SK-N-SH (cell line): ENCODE measurements around the gene CHTF18. TPM values are rescaled to one million over a fixed set of nuclear protein-coding genes. Genes with fewer than 3 reads are reported as not detected.

Experiments used
- CTCF ChIA-PET: fragments of 300-600, 350-600 bp; formaldehyde crosslinking; extraction: SDS; loops from one replicate; lab custom pipeline; 2021; lab: Yijun Ruan, JAX
- POLR2A ChIA-PET: fragments of 350-600 bp; sonication (Branson Sonifier 250); formaldehyde crosslinking; extraction: SDS; loops from one replicate; lab custom pipeline; 2020; ENCODE audit warnings: antibody characterized with exemption, inconsistent platforms; lab: Yijun Ruan, JAX
- DNase-seq: peaks from one replicate; pipeline ENCODE4 v3.0.0; 2012
- H2AFZ ChIP-seq: fragments of 200-600 bp; sonication (generic); 2 replicates; pipeline ENCODE4 v1.8.1; 2016; ENCODE audit warnings: antibody characterized with exemption, mild to moderate bottlenecking, low read depth
- H3F3A ChIP-seq: fragments of 200-600 bp; sonication (generic); replicated peaks from 2 replicates; pipeline ENCODE3; 2016; ENCODE audit warnings: antibody characterized with exemption, mild to moderate bottlenecking; ENCODE audit not compliant: insufficient read depth
- H3K27ac ChIP-seq, 2 experiments: fragments of 200-500 bp in 1 of 2; fragments of 200-600 bp in 1 of 2; sonication (Bioruptor generic) in 1 of 2; sonication (generic), shearing (Covaris generic) in 1 of 2; 2 replicates each; pipeline versions ENCODE4 v1.5.1 to v1.6.1; 2014 to 2016; ENCODE audit warnings: low read depth in 2 of 2, inconsistent platforms in 1 of 2, low read length in 1 of 2, mild to moderate bottlenecking in 1 of 2, mixed read lengths in 1 of 2
- H3K27me3 ChIP-seq: fragments of 200-600 bp; sonication (generic), shearing (Covaris generic); 2 replicates; pipeline ENCODE4 v1.6.1; 2016; ENCODE audit warnings: mixed run types; ENCODE audit not compliant: insufficient read depth
- H3K36me3 ChIP-seq, 2 experiments: fragments of 200-500 bp in 1 of 2; fragments of 200-600 bp in 1 of 2; sonication (Bioruptor generic) in 1 of 2; sonication (generic) in 1 of 2; replicated peaks in 1 of 2; 2 replicates each; pipeline versions ENCODE3 to v1.5.1; 2014 to 2016; ENCODE audit warnings: low read length in 1 of 2, mild to moderate bottlenecking in 1 of 2; ENCODE audit not compliant: insufficient read depth in 2 of 2, control insufficient read depth in 1 of 2
- H3K4me1 ChIP-seq, 2 experiments: fragments of 200-500 bp in 1 of 2; fragments of 200-600 bp in 1 of 2; sonication (Bioruptor generic) in 1 of 2; sonication (generic), shearing (Covaris generic) in 1 of 2; 2 replicates each; pipeline versions ENCODE4 v1.5.1 to v1.6.1; 2014 to 2016; ENCODE audit warnings: low read depth in 1 of 2, low read length in 1 of 2, mixed run types in 1 of 2; ENCODE audit not compliant: insufficient read depth in 2 of 2, control insufficient read depth in 1 of 2
- H3K4me2 ChIP-seq: fragments of 200-600 bp; sonication (generic), shearing (Covaris generic); 2 replicates; pipeline ENCODE4 v1.6.1; 2017; ENCODE audit warnings: mixed run types
- H3K4me3 ChIP-seq, 2 experiments: fragments of 200-500 bp in 1 of 2; fragments of 200-600 bp in 1 of 2; sonication (Bioruptor generic) in 1 of 2; sonication (generic), shearing (Covaris generic) in 1 of 2; 2 replicates each; pipeline versions ENCODE4 v1.5.1 to v1.8.1; 2014 to 2016; ENCODE audit warnings: low read depth in 2 of 2, inconsistent platforms in 1 of 2, low read length in 1 of 2, mild to moderate bottlenecking in 1 of 2, mixed read lengths in 1 of 2, moderate library complexity in 1 of 2
- H3K79me2 ChIP-seq: fragments of 200-600 bp; sonication (generic); 2 replicates; pipeline ENCODE4 v1.8.1; 2017; ENCODE audit warnings: mild to moderate bottlenecking; ENCODE audit not compliant: insufficient read depth
- H3K9ac ChIP-seq: fragments of 200-600 bp; sonication (generic); 2 replicates; pipeline ENCODE4 v1.6.1; 2017; ENCODE audit warnings: mixed run types
- H3K9me2 ChIP-seq: fragments of 200-600 bp; sonication (generic); 2 replicates; pipeline ENCODE4 v1.6.1; 2017; ENCODE audit warnings: mixed run types
- H3K9me3 ChIP-seq: fragments of 200-600 bp; sonication (generic); 2 replicates; pipeline ENCODE4 v1.6.1; 2017; ENCODE audit warnings: mixed run types, mild to moderate bottlenecking, moderate library complexity
- H4K20me1 ChIP-seq: fragments of 200-600 bp; sonication (generic); 2 replicates; pipeline ENCODE4 v1.6.1; 2017; ENCODE audit warnings: mild to moderate bottlenecking, mixed run types; ENCODE audit not compliant: insufficient read depth
- EP300 ChIP-seq, 2 experiments: IDR thresholded peaks; 2 replicates each; pipeline versions ENCODE4 v1.4.0 to v1.6.1; 2012; ENCODE audit warnings: borderline replicate concordance in 1 of 2, low read depth in 1 of 2, low read length in 1 of 2
- FOXJ3 ChIP-seq: sonication (generic); formaldehyde crosslinking; IDR thresholded peaks from 2 replicates; pipeline ENCODE4 v1.5.1; 2020; ENCODE audit warnings: mild to moderate bottlenecking, missing genetic modification reagents
- FOXM1 ChIP-seq: IDR thresholded peaks from 2 replicates; pipeline ENCODE4 v1.4.0; 2012; ENCODE audit warnings: low read depth, mild to moderate bottlenecking
- GABPA ChIP-seq: IDR thresholded peaks from 2 replicates; pipeline ENCODE4 v1.4.0; 2012; ENCODE audit warnings: low read depth, mild to moderate bottlenecking
- MEF2A ChIP-seq: IDR thresholded peaks from 2 replicates; pipeline ENCODE4 v1.4.0; 2012; ENCODE audit warnings: low read depth, borderline replicate concordance
- REST ChIP-seq: IDR thresholded peaks from 2 replicates; pipeline ENCODE4 v1.6.1; 2012; ENCODE audit warnings: mild to moderate bottlenecking, low read depth, low read length, moderate library complexity
- RXRA ChIP-seq: IDR thresholded peaks from 2 replicates; pipeline ENCODE4 v1.4.0; 2012; ENCODE audit warnings: low read depth, mild to moderate bottlenecking, borderline replicate concordance
- YY1 ChIP-seq: IDR thresholded peaks from 2 replicates; pipeline ENCODE4 v1.4.0; 2012; ENCODE audit warnings: low read depth, mild to moderate bottlenecking
- WGBS: methylation state at CpG from one replicate; pipeline ENCODE4 v1.1.6; 2017; ENCODE audit warnings: low lambda C conversion rate; 5-methylcytosine and 5-hydroxymethylcytosine counted together
- polyA plus RNA-seq, 3 experiments: library from polyadenylated mRNA; depleted of rRNA; stranded (reverse); fragments of >200 nt; gene quantifications; 2 replicates each; pipeline ENCODE4 v1.2.3, GENCODE V29; 2012

The CHTF18 gene
- polyA plus RNA-seq, 1 of the 3 experiments (the other 2 are of a cell fraction) = 17.7 TPM

- Histone ChIP-seq H3K4me2 (no peak overlapping the region), H3K9ac (no peak overlapping the region), H3F3A (no peaks in the 10 kb centered on the region), H3K27me3 (peaks cover 29% of the 10 kb centered on the region), H3K9me2 (no peaks in the 10 kb centered on the region), H2AFZ (no peak overlapping the region), H3K4me1 (no peaks in the 10 kb centered on the region), H3K36me3 (no peaks in the 10 kb centered on the region), H3K4me3 (no peak overlapping the region), H3K9me3 (peaks cover 6% of the 10 kb centered on the region; the same call in 1 of the 2 replicates), H3K79me2 (no peaks in the 10 kb centered on the region)
- no peak for DNase-seq
- no peak for TF ChIP-seq EP300 (IDR thresholded peaks at IDR 0.05; ENCODE audit: borderline replicate concordance in 1 of 2, low read depth in 1 of 2, low read length in 1 of 2)
- TF ChIP-seq, all 33 proteins: peak for 0
- WGBS = 43% methylated on average over 17 of the region's 35 CpGs
- H4K20me1 ChIP-seq = no peaks in the 10 kb centered on the region
- no peak overlapping the region for H3K27ac ChIP-seq
- CTCF ChIA-PET = no interaction called here
- POLR2A ChIA-PET = no interaction called here
Measured at GRCh38 chr16:832652-833336, 44.4 kb downstream of the CHTF18 start.

GRCh38 chr16:833411-833810 lies 45.0 kb downstream of the CHTF18 start:
- DNase-seq = no peak
- no peaks in the 10 kb centered on the region for H3K36me3 ChIP-seq
- WGBS = 12% methylated on average over 5 of the region's 14 CpGs
- H3K9ac ChIP-seq = no peak overlapping the region
- H3K4me3 ChIP-seq = no peak overlapping the region
- H3K79me2 ChIP-seq = no peaks in the 10 kb centered on the region
- no peaks in the 10 kb centered on the region for H3K9me2 ChIP-seq
- CTCF ChIA-PET = no interaction called here
- H2AFZ ChIP-seq = no peak overlapping the region
- no peak overlapping the region for H3K27ac ChIP-seq
- peaks cover 6% of the 10 kb centered on the region; the same call in 1 of the 2 replicates for H3K9me3 ChIP-seq
- no peaks in the 10 kb centered on the region for H3F3A ChIP-seq
- peaks cover 30% of the 10 kb centered on the region for H3K27me3 ChIP-seq
- no peak overlapping the region for H3K4me2 ChIP-seq
- H3K4me1 ChIP-seq = no peaks in the 10 kb centered on the region
- H4K20me1 ChIP-seq = no peaks in the 10 kb centered on the region
- TF ChIP-seq YY1 (no peak), MEF2A (no peak), FOXJ3 (CRISPR knock-in tag) (no peak), REST (no peak), RXRA (no peak), GABPA (no peak), FOXM1 (no peak)
- TF ChIP-seq, all 33 proteins: peak for 0
- POLR2A ChIA-PET = no interaction called here
